Measurements from ENCODE around the gene AKT3. TPM values are rescaled to one million over a fixed set of nuclear protein-coding genes. Genes with fewer than 3 reads are reported as not detected.

The AKT3 gene
- total RNA-seq, 1 experiment from 2014 or later, result 133 TPM

DNA sequence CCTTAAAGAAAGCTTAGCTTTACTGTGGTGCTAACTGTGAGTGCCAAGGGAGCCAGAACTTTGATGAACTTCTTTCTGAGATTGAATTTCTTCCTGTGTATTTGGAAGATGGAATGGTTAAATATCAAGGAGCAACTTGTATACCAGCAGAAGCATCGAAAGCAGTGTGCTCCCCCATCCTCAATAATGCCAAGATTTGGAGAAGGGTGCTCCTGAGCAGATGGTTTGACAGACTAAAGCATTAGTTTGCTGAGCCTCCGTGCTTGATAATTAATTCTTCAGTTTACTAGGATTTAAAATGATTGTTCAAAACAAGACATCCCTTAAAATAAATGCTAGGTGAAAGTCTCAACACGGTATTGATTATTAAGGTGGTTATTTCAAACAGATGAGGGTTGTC, 42.4 kb upstream of the AKT3 start:
- H3K4me2 ChIP-seq, result no peak overlapping the region
- H3K36me3 ChIP-seq (ENCODE audit: low read depth), result no peaks in the 10 kb centered on the region
- TF ChIP-seq, protein P1, sequence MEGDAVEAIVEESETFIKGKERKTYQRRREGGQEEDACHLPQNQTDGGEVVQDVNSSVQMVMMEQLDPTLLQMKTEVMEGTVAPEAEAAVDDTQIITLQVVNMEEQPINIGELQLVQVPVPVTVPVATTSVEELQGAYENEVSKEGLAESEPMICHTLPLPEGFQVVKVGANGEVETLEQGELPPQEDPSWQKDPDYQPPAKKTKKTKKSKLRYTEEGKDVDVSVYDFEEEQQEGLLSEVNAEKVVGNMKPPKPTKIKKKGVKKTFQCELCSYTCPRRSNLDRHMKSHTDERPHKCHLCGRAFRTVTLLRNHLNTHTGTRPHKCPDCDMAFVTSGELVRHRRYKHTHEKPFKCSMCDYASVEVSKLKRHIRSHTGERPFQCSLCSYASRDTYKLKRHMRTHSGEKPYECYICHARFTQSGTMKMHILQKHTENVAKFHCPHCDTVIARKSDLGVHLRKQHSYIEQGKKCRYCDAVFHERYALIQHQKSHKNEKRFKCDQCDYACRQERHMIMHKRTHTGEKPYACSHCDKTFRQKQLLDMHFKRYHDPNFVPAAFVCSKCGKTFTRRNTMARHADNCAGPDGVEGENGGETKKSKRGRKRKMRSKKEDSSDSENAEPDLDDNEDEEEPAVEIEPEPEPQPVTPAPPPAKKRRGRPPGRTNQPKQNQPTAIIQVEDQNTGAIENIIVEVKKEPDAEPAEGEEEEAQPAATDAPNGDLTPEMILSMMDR (conservative IDR thresholded peaks at IDR 0.05), result no peak
- H3K4me3 ChIP-seq, result no peak overlapping the region
- POLR2A ChIA-PET (ENCODE audit: unreplicated experiment), result interaction anchor here (0.6 kb wide), 1 partner anchor 43 kb away, joined by 12 read pairs; the partner anchor contains the start of gene AKT3
- CTCF ChIA-PET, result no interaction called here
- H3K4me1 ChIP-seq (replicated peaks; ENCODE audit: insufficient read depth), result peaks cover 12% of the 10 kb centered on the region
- 0 out of 2 replicates have a peak, but pooled peaks cover 3% of the 10 kb centered on the region for H3F3A ChIP-seq (ENCODE audit: insufficient read depth, low read depth)
- H3K27me3 ChIP-seq (ENCODE audit: insufficient read depth, low read depth), result no peaks in the 10 kb centered on the region
- no peaks in the 10 kb centered on the region for H3K79me2 ChIP-seq (ENCODE audit: low read depth)
- intact Hi-C loops (cut with micrococcal nuclease; ENCODE audit: unreplicated experiment), result no loop called here
- H4K20me1 ChIP-seq (ENCODE audit: insufficient read depth), result no peaks in the 10 kb centered on the region
- no peak for DNase-seq
- no TSS peak for BruUV-seq (replicated peaks)
- no peak overlapping the region for H3K27ac ChIP-seq
- no peaks in the 10 kb centered on the region for H3K9me3 ChIP-seq (ENCODE audit: insufficient read depth, low read depth)
- H3K9me2 ChIP-seq (ENCODE audit: insufficient read depth), result no peaks in the 10 kb centered on the region
- H2AFZ ChIP-seq, result no peak overlapping the region

DNA sequence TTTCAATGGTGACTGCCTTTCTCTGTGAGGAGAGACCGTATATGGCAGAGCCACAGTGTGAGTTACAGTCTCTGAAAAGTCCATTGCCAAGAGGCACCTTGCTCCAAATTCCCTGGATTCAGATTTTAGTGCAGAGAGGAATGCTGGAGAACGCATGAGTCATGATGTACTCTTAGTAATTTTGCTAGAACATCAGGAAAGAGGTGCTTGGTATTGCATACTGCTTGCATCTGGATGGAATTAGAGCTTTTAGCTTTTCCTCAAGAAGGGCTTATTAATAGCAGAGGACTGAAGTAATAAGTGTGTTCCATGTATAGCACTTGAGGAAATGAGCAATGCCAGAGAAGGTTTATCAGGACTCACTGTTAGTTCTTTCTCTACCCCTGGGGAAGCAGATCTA, 40.5 kb upstream of the AKT3 start:
- Histone ChIP-seq H3K79me2 (ENCODE audit: low read depth) (no peaks in the 10 kb centered on the region), H3K27me3 (ENCODE audit: insufficient read depth, low read depth) (no peaks in the 10 kb centered on the region), H4K20me1 (ENCODE audit: insufficient read depth) (no peaks in the 10 kb centered on the region), H3K4me1 (replicated peaks; ENCODE audit: insufficient read depth) (peaks cover 12% of the 10 kb centered on the region), H3K9me3 (ENCODE audit: insufficient read depth, low read depth) (no peaks in the 10 kb centered on the region), H3K27ac (peak overlapping the region; percentile 14), H3K4me3 (no peak overlapping the region), H3K36me3 (ENCODE audit: low read depth) (no peaks in the 10 kb centered on the region), H3K4me2 (no peak overlapping the region), H3F3A (ENCODE audit: insufficient read depth, low read depth) (0 out of 2 replicates have a peak, but pooled peaks cover 3% of the 10 kb centered on the region), H2AFZ (no peak overlapping the region; the same call in 1 of the 2 replicates), H3K9me2 (ENCODE audit: insufficient read depth) (no peaks in the 10 kb centered on the region)
- ChIA-PET CTCF (no interaction called here), POLR2A (ENCODE audit: unreplicated experiment) (no interaction called here)
- DNase-seq, result no peak
- intact Hi-C loops (cut with micrococcal nuclease; ENCODE audit: unreplicated experiment), result no loop called here
- no TSS peak for BruUV-seq (replicated peaks)
- TF ChIP-seq EZH2 (IDR thresholded peaks at IDR 0.05; ENCODE audit: low read depth), result no peak
- TF ChIP-seq, protein P1 (conservative IDR thresholded peaks at IDR 0.05), result no peak

DNA sequence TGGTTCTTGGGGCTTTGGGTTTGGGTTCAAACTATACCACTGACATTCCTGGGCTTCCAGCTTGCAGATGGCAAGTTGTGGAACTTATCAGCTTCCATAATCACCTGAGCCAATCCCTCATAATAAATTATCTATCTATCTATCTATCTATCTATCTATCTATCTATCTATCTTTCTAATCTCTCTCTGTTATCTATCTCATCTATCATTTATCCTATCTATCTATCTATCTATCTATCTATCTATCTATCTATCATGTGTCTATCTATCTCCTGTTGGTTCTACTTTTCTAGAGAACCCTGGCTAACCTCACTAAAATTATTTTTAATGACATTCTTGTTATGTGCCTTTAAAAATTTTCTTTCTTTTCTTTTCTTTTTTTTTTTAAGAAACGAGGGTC, 35.8 kb upstream of the AKT3 start:
- ChIA-PET CTCF (no interaction called here), POLR2A (ENCODE audit: unreplicated experiment) (no interaction called here)
- no peaks in the 10 kb centered on the region for H4K20me1 ChIP-seq (ENCODE audit: insufficient read depth)
- no peaks in the 10 kb centered on the region for H3K36me3 ChIP-seq (ENCODE audit: low read depth)
- H3K27me3 ChIP-seq (ENCODE audit: insufficient read depth, low read depth), result no peaks in the 10 kb centered on the region
- no peak for TF ChIP-seq EZH2 (IDR thresholded peaks at IDR 0.05; ENCODE audit: low read depth)
- TF ChIP-seq, protein P1 (conservative IDR thresholded peaks at IDR 0.05), result no peak
- DNase-seq, result no peak
- H2AFZ ChIP-seq, result no peak overlapping the region
- no peak overlapping the region for H3K4me3 ChIP-seq
- no peak overlapping the region for H3K4me2 ChIP-seq
- H3K9me3 ChIP-seq (ENCODE audit: insufficient read depth, low read depth), result no peaks in the 10 kb centered on the region; the same call in 1 of the 2 replicates
- H3F3A ChIP-seq (ENCODE audit: insufficient read depth, low read depth), result 0 out of 2 replicates have a peak, but pooled peaks cover 2% of the 10 kb centered on the region
- no peaks in the 10 kb centered on the region for H3K79me2 ChIP-seq (ENCODE audit: low read depth)
- intact Hi-C loops (cut with micrococcal nuclease; ENCODE audit: unreplicated experiment), result no loop called here
- no peaks in the 10 kb centered on the region for H3K9me2 ChIP-seq (ENCODE audit: insufficient read depth)
- BruUV-seq (replicated peaks), result no TSS peak
- peaks cover 25% of the 10 kb centered on the region for H3K4me1 ChIP-seq (replicated peaks; ENCODE audit: insufficient read depth)
- H3K27ac ChIP-seq, result no peak overlapping the region

Data from PC-9 (cell line).